NCI-H510A treated with DMSO at 0.1 percent for 48 hours (cell line): Measurements from ENCODE around the gene OSBPL10.
A peak's percentile ranks its signal among the peaks of the same experiment; 100 is the strongest.

Experiments used
- DNase-seq: peaks from one replicate; lab custom pipeline; 2025; lab: John Stamatoyannopoulos, UW

Gene OSBPL10

DNA sequence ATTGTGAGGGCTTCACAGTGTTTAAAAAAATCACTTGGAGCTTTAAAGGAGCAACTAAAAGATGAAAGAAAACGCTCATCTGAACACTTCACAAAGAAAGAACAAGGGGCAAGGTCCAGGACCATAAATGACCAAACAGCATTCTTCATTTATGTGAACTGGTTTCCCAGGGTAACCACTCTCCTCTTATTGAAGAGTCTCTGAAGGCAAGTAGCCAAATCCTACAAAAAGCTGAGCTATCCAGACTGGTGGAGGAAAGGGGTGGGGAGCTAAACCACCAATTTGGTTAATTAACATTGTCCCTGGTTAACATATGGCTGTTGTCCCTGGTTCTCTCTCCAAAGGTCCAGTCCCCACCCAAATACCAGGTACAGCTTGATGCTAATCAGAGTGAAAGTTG lies 58.1 kb downstream of the OSBPL10 start:
- no peak for DNase-seq

GRCh38 chr3:31921837-31922236 lies 59.2 kb downstream of the OSBPL10 start:
- DNase-seq = no peak

DNA sequence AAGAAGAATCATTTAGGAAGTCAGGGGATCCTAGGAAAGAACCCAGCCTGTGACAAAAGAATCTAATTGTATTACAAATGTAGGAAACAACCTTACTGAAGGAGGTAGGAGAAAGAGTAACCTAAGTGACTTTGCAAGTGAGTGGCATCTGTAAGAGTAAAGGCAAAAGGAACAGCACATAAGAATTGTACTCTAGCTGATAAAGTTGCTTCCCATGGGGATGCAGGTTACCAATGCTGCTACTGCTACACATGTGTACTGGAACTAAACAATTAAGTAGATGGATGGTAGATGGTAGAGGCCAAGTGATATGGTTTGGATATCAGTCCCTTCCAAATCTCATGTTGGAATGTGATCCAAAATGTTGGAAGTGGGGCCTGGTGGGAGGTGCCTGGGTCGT lies 60.8 kb downstream of the OSBPL10 start:
- no peak for DNase-seq

DNA sequence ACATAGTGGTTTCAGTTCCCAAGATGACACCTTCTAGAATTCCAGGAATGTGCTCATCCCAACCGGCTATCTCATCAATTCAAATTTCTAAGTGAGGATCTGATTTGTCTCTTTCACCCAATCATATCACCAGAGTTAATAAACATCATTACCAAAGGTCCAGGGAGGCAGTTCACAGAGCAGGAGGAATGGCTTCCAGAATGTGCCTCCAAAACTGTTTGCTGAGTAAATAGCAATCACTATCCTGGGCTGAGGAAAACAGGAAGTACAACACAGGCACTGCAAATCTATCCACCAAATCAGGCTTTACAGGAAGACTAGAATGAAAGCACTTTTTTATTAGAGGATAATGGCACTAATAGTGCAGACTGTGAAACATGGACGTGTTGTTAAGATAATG lies 61.5 kb downstream of the OSBPL10 start:
- DNase-seq = no peak

GRCh38 chr3:31918179-31919150 lies 62.6 kb downstream of the OSBPL10 start:
- DNase-seq = no peak

GRCh38 chr3:31917303-31918005 lies 63.6 kb downstream of the OSBPL10 start:
- DNase-seq = no peak

- no peak for DNase-seq
Measured at GRCh38 chr3:31911643-31912042, 69.4 kb downstream of the OSBPL10 start.

- no peak for DNase-seq
Measured at GRCh38 chr3:31911124-31911523, 69.9 kb downstream of the OSBPL10 start.

- DNase-seq = no peak
Measured at GRCh38 chr3:31909455-31909854, 71.6 kb downstream of the OSBPL10 start.

GRCh38 chr3:31908391-31909097 lies 72.5 kb downstream of the OSBPL10 start:
- DNase-seq = peak; percentile 64

GRCh38 chr3:31906182-31906581 lies 74.9 kb downstream of the OSBPL10 start:
- no peak for DNase-seq

- DNase-seq = no peak
Measured at GRCh38 chr3:31903686-31904431, 77.2 kb downstream of the OSBPL10 start.

DNA sequence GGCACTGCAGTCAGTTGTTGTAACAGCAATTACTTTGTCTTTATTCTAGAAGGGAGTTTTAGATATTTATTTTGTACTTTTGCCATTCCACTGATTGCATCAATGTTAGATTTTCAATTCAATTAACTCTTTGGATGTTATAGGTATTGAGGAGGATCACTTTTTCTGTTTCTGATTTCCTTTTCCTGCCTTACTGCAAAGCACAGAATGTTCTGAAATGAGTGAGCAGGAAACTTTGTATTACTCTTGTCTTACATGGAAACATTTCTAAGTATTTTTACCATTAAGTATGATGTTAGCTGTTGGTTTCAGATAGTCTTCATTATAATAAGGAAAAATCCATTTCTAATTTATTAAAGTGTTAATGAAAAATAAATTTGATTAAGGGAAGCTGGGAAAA lies 80.5 kb downstream of the OSBPL10 start:
- DNase-seq = no peak

DNA sequence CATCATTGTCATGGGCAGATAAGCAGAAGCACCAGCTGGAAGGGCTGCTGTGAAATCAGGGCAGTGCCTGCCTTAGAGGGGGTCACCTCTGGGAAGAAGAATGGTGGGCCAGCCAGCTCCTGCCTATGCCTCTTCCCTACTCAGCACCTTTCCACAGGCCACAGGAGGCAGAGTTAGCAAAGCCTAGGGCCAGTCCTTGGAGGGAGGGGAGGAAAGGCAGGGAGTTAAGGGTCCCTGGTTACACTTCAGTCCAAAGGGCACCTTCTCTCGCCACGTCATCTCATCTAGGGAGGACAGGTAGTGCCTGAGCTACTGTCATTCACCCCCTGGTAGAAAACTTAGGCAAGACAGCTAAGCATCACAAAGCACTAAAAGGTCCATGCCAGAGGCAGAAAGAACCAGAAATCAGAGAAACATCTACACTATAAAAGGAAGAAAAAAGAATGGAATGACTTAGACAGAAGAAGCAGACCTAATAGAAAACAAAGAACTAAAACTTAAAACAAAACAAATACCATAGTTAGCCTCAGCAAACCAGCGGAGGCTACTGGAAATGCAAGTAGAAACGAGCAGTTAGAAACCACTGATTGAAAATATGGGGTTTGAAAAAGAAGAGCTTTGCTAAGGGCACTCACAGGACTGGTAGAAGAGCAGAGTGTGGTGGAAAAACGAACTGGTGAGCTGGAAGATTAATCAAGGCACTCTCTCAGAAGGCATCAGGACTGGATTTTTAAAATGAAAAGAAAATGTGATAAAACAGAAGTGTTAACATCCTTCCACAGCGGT lies 84.2 kb downstream of the OSBPL10 start:
- DNase-seq = no peak

DNA sequence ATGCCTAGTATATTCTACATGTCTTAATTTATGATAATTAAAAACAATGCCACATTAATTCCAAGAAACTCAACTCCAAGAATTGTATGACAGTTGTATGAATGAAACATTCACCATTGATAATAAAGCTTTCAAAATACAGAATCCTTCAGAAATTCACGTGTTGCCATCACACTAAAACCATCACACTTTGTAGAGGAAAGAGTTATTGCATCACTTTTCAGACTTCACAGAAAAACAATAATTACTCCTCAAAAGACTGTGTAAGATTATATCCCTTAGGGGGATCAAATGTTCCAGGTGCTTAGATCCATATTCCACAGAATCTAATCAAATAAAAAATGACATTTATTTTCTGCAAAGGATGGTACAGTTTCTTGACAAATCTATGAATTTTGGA lies 85.0 kb downstream of the OSBPL10 start:
- no peak for DNase-seq

GRCh38 chr3:31895471-31895870 lies 85.6 kb downstream of the OSBPL10 start:
- no peak for DNase-seq

DNA sequence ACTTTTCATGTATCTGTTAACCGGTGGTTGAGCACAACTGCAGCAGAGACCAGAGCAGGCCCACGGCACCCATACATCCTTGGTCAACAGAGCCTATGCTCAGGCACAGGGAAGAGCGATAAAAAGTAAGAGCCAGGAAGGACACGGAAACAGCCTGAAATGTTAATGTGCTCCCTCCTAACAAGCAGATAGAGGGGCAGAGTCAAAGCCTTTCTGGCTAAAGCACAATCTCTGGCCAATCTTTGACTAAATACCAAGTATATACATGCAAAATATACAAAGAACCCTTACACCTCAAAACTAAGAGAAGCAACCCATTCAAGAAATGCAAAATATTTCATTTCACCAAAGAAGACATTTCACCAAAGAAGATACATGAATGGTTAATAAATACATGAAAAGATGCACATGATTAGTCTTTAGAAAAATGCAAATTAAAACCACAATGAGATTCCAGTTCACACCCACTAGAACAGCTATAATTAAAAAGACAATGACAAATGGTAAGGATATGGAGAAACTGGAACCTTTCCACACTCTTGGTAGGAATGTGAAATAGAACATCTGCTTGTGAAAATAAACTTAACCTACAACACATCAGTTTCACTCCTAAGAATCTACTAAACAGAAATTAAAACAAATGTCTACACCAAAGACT lies 88.0 kb downstream of the OSBPL10 start:
- no peak for DNase-seq

DNA sequence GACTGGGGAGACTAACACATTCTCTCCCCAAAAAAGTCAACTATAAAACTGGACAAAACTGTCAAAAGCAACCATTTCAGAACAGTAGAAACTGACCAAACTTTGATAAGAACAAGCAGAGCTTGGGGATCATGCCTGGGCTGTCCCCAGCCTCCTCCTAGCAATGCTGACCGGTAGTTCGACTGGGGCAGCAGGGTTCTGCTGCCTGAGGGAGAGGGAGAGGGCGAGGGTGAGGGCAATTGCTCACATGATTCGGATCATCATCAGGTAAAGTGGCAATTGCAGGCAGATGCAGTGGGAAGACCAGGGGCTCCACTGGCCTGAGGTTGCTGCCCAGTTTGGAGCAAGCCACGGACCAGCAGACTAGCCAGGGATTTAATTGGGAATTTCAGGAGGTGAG lies 88.6 kb downstream of the OSBPL10 start:
- DNase-seq = no peak

DNA sequence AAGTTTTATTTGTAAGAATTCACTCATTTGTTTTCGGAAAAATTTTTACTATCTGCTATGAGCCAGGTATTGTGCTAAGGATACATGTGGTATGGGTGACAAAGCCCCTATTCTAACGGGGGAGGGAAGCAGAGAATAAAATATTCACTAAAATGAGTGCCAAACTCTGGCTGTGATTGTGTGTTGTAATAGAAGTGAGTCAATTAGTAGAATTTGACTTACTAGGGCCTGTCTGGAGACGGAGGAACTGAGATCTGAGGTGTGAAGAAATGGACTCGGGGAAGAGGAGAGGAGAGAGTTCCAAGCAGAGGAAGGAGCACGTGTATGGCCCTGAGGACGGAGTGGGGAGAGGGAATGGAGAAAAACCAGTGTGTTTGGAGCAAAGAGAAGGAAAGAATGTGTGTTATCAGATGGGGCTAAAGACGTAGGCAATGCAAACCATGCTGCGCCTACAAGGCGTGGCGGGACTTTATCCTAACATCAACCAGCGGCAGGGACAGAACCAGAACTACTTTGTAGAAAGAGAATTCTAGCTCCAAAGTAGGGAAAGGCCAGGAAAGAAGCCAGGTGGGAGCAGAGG lies 89.1 kb downstream of the OSBPL10 start:
- DNase-seq = no peak
